IPS DF 4.7 (cell line): ENCODE data around the gene HIKESHI.
"Not testable (repeated sequence)": the region's sequence is repeated elsewhere in the genome, so short reads cannot be mapped to it uniquely, and the experiment has no call there.

Experiments
- DNase-seq: peaks from one replicate; pipeline ENCODE4 v3.0.0-alpha.2; 2013; ENCODE audit warnings: low spot score; ENCODE audit errors: extremely low read depth

Gene HIKESHI, protein sequence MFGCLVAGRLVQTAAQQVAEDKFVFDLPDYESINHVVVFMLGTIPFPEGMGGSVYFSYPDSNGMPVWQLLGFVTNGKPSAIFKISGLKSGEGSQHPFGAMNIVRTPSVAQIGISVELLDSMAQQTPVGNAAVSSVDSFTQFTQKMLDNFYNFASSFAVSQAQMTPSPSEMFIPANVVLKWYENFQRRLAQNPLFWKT

DNA sequence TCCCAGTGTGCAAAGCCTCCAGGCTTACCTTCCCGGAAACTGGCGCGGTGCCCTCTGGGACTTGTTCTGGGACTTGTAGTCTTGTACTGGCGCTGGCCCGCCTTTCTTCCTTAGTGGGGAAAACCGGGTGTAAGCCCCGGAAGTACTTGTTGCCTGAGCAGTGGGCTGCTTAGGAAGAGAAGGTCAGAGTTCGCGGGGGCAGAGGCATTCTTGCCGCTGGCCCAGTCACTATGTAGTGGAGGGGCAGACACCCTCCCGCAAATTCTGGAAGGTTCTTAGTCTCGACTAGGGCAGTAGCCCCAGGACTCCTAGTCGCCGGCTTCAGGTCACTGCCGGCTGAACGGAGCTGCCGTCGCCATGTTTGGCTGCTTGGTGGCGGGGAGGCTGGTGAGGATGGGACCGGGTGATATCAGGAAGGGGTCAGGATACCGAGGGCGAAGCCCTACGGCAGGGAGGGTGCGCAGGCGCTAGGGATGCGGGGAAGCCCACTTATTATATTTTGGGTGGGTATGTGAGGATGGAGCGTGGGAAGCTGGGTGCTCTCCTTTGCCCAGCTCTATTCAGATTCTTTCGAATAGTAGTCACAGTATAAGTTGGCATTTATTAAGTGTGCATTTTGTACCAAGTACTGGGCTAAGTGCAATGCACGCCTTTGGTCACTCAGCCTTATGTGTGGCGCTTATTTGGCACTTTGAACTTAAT lies at the start of gene HIKESHI:
Gene HIKESHI (plus strand): TSS at position 149 of the 702 bp plus-strand sequence. CDS start 209 bp downstream, at position 358.
- DNase-seq: peak; percentile 71

DNA sequence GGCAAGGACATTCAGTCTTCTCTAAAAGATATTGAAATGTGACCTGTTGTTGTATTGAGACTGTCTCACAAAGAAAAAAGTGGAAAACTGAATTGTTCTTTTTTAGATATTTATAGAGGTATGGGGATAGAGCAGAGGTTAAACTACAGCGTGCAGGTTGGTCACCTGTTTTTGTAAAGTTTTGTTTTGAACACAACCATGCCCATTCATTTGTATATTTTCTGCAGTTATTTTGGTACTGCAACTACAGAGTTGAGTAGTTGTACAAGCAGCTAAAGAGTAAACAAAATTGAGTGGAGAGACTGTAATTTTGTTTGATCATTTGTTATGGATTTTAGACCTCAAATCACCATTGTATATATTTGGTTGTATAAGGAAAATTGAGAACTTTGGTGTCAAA lies 46.1 kb upstream of the HIKESHI start:
- DNase-seq: no peak

DNA sequence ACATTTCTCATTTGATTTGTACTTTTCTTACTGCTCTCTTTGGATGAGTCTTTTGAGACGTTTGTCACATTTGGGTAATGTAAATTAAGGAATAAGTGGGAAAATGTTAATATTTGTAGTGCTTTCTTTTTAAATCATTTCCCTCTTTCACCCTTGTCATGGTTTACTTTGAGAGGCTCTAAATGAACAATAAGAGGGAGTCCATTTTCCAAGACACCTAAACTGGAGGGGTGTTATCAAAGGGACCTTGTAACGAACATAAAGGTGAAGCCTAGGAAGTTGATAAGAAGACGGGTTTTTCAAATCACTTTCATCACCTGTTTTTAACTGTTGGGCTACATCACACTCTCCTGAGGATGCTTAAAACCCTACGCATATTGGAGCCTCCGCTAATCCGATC lies 45.4 kb upstream of the HIKESHI start:
- DNase-seq: no peak

DNA sequence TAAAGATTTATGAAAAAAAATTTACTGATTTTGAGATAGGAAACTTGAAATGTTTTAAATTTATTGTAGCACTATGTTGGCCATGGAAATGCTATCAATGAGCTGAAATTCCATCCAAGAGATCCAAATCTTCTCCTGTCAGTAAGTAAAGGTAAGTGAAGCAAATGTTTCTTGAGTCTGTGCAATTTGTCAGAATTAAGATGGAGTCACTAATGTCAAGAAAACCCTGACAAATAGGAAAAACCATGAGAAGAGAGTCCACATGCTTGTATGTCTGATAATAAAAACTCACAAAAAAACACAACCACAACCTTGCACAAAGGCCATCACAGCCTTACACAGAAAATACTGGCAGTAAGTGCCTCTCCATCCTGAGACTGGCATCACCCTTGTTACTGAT lies 44.6 kb upstream of the HIKESHI start:
- no peak for DNase-seq

DNA sequence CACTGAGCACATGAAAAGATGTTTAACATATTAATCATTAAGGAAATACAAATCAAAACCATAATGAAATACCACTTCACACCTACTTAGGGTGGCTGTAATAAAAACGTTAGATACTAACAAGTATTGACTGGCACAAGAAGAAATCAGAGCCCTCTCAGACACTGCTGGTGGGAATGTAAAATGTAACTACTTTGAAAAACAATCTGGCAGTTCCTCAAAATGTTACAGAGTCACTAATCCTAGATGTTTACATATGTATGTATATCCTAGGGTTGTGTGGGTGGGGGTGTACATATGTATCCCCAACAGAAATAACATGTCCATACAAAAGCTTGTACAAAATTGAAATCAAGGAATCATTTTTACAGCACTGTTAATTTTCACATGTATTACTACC lies 42.3 kb upstream of the HIKESHI start:
- no peak for DNase-seq

DNA sequence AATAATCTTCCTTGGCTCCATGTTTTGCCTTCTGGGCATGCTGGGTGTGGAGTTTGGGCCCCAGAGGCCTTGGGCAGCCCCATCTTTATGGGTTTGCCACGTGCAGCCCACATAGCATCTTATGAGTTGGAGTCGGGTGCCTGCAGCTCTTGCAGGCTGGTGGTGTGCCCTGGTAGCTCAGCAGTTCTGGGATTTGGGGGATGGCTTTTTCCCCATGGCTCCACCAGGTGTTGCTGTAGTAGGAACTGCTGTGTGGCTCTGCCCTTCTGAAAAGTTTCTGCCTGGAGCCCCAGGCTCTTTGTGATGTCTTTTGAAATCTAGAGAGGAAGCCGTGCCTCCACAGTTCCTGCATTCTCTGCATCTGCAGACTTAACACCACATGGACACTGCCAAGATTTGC lies 40.7 kb upstream of the HIKESHI start:
- no peak for DNase-seq

DNA sequence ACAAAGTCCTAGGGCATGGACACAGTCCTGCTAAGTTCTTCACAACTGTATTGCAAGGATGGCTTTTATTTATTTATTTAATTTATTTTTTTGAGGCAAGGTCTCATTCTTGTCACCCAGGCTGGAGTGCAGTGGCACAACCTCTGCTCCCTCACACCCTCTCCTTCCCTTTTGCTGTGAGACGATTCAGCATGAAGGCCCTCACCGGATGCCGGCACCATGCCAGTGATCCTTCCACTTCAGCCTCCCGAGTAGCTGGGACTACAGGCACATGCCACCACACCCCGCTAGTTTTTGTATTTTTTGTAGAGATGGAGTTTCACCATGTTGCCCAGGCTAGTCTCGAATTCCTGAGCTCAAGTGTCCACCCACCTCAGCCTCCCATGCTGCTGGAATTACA lies 39.7 kb upstream of the HIKESHI start:
- DNase-seq: no peak

DNA sequence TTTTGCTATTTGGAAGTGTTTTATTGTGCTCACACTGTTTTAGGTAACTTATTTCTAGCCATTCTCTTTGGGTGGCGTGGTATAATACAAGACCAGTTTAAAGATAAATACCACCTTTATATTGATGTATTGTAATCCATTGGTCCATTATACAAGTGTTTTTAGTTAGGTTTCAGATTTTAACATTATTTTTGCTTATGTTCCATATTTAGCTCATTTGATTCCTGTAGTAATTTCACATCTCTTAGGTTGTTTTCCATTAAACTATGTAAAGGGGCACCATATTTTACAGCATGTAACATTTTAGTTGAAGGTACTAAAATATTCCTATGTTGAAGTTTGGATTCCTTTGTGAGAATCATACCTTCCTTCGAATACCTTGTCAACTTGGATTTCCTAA lies 37.4 kb upstream of the HIKESHI start:
- no peak for DNase-seq

DNA sequence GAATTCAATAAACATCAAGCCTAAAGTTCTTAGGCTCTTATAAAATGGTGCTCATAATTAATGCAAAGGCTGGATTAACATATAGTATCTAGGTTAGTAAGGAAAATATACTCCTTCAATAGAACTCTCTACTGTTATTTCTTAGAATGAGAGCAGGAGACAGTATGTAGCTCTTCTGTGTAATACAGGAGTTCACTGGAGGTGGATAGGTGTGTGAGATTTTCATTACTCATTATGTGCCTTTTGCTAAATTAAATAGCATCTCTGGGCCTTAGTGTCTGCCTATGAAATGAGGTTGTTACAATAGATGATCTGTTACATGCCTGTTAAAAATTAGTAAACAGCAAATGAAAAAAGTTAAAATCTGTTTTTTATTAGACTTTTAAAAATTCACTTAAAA lies 36.8 kb upstream of the HIKESHI start:
- DNase-seq: no peak

DNA sequence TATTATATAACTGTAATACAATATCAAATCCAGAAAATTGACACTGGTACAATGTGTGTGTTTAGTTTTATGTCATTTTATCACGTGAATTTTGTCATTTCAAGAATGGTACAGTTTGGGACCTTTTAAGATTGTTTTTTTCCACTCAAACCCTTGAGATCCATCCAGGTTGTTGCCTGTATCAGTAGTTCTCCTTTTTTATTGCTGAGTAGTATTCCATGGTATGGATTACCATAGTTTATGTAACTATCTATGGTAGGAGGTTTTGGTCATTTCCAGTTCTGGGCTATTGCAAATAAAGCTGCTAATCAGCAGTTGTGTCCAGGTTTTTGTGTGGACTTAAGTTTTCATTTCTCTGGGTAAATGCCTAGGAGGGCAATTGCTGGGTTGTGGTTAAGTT lies 32.4 kb upstream of the HIKESHI start:
- no peak for DNase-seq

DNA sequence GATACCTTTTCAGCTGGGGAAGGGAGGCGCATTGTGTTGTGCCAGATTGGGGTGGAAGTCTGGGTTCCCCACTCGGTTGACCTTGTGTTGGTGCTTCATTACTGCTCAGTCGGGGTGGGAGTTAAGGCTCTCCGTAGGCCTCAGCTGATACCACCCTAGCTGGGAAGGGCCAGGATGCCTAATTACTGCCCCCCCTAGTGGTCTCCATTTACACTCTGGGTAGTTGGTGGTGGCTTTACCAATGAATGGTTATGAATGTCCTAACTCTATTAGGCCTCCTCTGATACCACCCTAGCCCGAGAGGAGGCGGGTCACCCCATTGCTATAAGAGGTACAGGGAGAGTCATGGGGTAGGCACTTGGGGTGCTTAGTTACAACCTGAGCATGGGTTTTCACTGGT lies 27.5 kb upstream of the HIKESHI start:
- peak; percentile 16 for DNase-seq

DNA sequence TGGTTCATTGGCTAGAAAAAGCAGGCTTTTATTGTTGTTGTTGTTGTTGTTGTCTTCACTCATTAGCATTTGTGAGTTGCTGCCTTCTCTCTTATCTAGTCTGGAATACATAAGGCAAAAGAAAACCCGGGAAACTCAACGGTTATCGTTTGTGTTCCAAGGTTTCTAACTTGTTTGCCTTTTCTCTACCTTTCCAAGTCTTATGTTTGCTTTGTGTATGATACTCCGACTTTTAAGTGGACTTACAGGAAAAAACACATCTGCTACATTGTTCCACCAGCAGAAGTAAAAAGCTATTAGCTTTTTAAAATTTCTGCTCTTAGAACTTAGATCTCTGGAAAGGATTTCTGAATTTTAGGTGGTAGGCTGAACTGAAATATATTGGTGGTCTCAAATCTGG lies 27.0 kb upstream of the HIKESHI start:
- DNase-seq: no peak

DNA sequence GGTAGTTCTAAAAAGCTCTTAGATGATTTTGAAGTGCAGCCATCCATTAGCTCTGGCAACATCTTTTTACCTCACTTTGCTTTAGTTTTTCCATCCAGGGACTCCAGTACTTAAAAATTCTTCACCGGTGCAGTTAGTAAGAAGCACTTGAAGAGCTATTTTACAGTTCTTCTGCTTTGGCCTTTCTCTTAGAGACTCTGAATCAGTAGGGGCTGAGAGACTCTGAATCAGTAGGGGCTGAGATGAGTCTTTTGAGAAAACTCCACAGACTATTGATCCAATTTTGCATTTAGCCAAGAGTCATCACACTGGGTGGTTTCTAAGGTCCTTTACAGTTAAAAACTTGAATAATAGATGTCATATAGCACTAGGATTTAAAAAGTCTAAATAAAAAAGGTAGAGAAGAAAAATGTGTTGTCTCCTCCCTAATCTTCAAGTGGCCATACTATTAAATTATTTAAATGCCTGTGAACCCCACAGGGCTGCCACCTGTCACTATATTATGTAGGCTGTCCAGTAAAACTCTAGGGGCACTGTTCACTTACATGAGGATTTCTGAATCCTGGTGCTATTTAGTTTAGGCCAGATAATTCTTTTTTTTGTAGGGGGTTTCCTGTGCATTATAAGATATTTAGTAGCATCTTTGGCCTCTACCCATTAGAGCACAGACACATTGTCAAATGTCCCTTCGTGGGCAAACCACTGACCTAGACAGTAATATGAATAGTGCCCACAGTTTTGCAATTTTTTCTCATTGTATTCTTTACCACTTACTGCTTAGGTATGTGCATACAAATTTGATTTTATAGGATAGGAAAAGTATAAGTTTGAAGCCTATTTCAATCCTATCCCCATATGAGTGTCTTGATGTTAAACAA lies 26.3 kb upstream of the HIKESHI start:
- no peak for DNase-seq

DNA sequence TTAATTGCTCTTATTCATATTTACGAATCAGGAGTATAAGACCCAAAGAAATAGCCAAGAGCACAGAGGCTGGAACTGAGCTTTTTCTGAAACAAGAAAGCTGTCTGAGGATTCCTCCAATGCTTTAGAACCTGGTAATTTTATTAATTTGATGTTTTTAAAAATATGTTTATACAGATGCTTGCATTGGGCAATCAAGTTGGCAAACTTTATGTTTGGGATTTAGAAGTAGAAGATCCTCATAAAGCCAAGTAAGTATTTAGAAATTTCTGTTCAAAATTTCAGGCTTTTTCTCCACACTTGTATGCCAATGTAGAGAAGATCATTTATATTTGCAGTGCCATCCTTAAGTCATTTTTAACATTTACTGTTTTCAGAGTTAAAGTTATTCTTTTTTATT lies 24.3 kb upstream of the HIKESHI start:
- DNase-seq: no peak

DNA sequence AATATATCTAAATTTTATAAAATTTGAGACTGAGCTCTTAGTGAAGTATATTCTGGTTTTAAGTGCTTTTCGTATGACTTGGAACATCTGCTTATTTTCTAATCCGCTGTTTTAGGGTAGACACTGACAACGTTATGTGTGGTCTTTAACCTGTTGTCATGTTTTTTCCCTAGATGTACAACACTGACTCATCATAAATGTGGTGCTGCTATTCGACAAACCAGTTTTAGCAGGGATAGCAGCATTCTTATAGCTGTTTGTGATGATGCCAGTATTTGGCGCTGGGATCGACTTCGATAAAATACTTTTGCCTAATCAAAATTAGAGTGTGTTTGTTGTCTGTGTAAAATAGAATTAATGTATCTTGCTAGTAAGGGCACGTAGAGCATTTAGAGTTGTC lies 23.8 kb upstream of the HIKESHI start:
- DNase-seq: no peak

DNA sequence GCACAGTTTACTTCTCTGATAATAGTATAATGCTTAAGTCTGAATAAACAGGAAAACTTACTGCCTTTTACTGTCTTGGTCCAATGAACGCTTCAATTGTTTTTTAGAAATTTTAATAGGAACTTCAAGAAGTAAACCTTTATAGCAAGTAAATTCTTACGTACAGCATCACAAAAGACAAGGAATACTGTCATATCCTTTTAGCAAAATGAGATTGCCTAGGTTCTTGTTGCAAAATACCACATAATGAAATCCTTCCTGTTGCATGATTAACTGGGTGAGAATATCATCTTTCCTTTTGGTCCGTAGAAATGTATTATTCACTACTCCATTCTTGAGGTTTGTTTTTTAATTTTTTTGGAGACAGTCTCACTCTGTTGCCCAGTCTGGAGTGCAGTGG lies 22.3 kb upstream of the HIKESHI start:
- no peak for DNase-seq

DNA sequence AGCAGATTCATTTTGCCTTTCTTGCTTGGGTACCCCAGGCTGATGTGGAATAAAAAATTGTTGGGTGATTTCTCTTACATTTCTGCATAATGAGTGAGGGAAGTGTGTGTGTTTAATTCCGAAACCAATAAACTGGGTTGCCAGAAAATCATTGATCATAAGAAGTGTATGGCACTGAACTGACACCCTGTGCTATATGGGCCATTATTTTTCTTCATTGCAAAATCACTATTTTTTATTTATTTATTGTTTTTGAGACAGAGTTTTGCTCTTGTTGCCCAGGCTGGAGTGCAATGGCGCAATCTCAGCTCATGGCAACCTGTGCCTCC lies 14.6 kb upstream of the HIKESHI start:
- no peak for DNase-seq

DNA sequence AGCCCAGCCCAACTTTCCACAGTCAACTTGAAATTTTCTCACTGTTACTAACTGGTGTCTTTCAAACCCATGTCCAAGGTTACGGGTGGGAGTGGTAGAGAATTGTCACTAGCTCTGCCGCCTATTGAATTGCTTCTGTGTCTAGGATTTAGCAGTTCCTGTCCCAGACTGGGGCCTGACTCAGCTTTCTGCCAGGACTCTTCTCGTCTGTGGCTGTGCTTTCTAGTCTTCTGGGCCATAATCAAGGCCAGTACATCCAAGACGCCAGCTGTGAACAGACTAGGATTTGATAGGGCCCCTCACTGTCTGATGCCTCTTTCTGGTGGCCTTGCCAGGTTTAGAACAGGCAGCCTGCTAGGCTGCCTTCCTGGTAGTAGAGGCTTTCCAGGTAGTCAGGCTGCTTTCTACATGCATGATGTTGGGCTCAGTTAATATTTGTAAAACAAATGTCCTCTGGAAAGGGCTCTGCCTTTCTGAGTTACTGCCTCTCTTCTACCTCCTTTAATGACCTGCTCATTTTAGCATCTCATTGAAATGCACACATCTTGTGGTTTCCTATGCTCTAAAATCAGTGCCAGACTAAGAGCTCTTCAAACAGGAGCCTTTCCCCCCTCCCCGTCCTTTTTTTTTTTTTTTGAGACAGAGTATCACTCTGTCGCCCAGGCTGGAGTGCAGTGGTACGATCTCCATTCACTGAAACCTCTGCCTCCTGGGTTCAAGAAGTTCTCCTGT lies 13.1 kb upstream of the HIKESHI start:
- no peak for DNase-seq

DNA sequence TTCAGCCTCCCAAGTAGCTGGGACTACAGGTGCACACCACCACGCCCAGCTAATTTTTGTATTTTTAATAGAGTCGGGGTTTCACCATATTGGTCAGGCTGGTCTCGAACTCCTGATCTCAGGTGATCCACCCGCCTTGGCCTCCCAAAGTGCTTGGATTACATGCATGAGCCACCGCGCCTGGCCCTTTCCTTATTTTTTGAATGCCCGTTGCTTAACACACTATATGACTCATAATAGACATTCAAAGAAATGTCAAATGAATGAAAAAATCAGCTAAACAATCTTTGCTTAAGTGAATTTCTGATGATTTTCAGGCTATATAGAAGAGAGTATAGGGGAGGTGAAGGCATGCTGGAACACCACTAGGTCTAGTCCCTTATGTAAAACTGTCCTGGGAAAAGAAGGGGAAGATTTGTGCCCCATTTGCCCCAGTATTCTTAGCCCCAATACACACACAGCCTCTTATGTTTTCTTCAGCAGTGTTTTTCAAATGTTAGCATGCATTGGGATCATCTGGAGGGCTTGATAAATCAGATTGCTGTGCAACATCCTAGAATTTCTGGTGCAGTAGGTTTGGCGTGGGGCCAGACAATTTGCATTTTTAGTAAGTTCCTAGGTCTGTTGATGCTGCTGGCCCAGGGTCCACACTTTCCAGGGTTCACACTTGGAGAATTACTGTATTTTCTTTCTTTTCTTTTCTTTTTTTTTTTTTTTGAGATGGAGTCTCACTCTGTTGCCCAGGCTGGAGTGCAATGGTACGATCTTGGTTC lies 12.3 kb upstream of the HIKESHI start:
- DNase-seq: not testable (repeated sequence)

DNA sequence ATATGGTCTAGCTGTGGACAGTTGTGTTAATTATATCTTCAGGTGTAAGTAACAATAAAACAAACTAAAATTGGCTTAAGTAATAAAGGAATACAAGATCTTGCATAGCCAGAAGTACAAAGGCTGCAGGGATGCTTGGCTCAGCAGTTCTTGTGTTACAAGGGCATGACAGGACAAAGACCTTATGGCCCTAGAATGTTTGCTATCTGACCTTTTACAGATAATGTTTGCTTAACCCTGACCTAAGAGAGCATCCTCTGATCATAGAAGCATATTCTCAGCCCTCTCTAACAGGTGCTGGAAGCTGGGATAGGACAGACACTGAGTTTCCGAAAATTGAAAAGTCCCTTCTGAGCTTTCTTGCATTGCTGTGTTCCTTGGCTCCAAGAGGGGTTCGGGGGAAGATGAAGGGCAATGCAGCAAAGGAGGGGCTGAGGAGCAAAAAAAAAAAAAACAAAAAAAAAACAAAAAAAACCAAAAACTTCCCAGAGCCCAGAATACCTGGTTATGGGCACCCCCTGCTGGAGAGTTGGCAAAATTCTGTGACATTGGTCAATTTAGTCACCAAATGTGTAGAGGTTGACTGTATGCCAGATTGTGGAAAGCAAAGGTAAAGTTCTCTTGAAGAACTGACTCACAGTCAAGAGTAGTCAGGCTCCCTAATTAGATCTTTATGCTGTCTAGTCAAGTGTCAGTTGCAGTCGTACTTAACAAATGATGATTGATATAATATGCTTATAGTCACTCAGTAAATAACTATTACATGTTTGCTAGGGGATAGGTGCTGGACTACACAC lies 10.4 kb upstream of the HIKESHI start:
- DNase-seq: peak; percentile 14
